NCI-H345 treated with DMSO at 0.1 percent for 48 hours (cell line): ENCODE data around the gene LRFN3.
"Not testable (repeated sequence)": the region's sequence is repeated elsewhere in the genome, so short reads cannot be mapped to it uniquely, and the experiment has no call there.

Experiments
- DNase-seq: peaks from one replicate; lab custom pipeline; 2025; ENCODE audit not compliant: unreplicated experiment; lab: John Stamatoyannopoulos, UW

LRFN3 gene

GRCh38 chr19:35937345-35938281 lies 1.4 kb downstream of the LRFN3 start:
- DNase-seq: peak; percentile 5

DNA sequence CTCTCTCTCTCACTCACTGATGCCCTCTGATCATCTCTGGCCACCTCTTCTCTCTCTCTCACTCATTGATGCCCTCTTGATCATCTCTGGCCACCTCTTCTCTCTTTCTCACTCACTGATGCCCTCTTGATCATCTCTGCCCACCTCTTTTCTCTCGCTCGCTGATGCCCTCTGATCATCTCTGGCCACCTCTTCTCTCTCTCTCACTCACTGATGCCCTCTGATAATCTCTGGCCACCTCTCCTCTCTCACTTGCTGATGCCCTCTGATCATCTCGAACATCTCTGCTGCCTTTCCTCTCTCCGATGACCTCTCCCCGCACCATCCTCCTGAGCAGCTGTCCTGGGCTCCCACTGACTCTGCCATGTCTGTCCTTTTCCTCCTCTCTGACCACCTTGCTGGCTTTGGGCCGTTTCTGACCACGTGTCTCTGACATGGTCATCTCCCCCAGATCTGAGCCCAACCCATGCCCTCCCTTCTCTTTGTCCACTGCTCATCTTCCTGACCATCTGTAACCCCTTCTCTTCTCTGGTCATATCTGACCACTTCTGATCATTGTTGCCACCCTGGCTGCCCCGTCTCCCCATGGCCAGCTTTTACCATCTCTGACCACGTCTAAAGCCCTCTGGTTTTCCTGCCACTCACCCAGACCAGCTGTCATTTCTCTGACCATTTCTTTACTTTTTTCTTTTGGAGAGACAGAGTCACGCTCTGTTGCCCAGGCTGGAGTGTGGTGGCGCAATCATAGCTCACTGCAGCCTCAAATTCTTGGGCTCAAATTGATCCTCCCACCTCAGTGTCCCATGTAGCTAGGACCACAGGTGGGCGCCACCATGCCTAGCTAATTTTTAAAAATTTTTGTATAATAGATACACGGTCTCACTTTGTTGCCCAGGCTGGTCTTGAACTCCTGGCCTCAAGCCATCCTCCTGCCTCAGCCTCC lies 2.4 kb downstream of the LRFN3 start:
- DNase-seq: no peak

GRCh38 chr19:35939307-35940077 lies 3.3 kb downstream of the LRFN3 start:
- no peak for DNase-seq

DNA sequence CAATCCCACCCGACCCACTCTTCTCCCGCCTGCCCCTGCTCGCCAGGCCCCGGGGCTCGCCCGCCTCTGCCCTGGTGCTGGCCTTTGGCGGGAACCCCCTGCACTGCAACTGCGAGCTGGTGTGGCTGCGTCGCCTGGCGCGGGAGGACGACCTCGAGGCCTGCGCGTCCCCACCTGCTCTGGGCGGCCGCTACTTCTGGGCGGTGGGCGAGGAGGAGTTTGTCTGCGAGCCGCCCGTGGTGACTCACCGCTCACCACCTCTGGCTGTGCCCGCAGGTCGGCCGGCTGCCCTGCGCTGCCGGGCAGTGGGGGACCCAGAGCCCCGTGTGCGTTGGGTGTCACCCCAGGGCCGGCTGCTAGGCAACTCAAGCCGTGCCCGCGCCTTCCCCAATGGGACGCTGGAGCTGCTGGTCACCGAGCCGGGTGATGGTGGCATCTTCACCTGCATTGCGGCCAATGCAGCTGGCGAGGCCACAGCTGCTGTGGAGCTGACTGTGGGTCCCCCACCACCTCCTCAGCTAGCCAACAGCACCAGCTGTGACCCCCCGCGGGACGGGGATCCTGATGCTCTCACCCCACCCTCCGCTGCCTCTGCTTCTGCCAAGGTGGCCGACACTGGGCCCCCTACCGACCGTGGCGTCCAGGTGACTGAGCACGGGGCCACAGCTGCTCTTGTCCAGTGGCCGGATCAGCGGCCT lies 4.1 kb downstream of the LRFN3 start:
- no peak for DNase-seq

DNA sequence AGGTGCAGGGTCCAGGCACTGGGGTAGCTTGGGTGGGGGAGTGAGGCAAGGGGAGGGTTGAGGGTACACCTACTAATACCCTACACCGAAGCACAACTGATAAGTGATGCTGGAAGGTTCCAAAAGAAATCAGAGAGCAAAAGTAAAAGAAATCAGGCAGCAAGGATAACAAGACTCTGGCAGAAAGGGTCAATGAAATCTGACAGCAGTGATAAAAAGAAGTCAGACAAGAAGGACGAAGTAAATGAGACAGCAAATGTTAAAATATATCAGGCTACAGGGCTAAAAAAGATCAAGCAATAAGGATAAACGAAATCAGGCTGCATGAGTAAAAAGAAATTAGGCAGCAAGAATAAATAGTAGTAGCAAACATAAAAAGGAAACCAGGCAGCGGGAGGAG lies 4.7 kb downstream of the LRFN3 start:
- no peak for DNase-seq

- no peak for DNase-seq
Observed at GRCh38 chr19:35942235-35942634, 6.1 kb downstream of the LRFN3 start.

DNA sequence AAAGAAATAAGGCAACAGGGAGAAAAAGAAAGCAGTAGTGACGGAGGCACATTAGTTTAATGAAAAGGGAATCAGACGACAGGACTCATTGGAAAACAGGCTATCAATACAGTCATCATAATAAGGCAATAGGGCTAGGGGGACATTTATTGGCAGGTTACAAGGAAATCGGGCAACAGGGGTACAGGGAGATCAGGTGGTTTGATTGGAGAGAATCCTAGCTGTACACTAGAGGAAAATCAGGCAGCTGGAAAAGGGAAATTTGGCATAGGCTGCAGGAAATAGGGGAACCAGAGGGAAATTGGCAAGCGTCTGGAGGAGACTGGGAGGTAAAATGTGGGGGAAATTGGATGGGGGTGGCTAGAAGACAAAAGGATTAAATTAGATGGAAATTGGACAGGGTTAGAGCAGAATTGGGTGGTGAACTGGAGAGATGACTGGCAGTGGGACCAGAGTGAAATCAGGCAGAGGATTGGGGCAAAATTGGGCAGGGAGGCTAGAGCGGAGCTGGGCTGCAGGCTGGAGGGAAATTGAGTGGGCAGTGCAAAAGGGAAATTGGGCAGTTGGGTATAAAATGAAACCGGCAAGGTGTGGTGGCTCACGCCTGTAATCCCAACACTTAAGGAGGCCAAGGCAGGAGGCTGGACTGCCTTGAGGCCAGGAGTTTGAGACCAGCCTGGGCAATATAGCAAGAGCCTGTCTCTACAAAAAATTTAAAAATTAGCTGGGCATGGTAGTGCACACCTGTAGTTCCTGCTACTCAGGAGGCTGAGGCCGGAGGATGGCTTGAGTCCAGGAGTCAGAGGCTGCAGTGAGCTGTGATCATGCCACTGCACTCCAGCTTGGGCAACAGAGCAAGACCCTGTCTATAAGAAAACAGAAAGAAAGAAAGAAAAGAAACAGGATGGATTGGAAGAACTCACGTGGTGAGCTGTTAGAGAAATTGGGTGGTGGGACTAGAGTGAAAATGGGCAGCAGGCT lies 7.4 kb downstream of the LRFN3 start:
- no peak for DNase-seq

GRCh38 chr19:35944556-35944955 lies 8.4 kb downstream of the LRFN3 start:
- no peak for DNase-seq

DNA sequence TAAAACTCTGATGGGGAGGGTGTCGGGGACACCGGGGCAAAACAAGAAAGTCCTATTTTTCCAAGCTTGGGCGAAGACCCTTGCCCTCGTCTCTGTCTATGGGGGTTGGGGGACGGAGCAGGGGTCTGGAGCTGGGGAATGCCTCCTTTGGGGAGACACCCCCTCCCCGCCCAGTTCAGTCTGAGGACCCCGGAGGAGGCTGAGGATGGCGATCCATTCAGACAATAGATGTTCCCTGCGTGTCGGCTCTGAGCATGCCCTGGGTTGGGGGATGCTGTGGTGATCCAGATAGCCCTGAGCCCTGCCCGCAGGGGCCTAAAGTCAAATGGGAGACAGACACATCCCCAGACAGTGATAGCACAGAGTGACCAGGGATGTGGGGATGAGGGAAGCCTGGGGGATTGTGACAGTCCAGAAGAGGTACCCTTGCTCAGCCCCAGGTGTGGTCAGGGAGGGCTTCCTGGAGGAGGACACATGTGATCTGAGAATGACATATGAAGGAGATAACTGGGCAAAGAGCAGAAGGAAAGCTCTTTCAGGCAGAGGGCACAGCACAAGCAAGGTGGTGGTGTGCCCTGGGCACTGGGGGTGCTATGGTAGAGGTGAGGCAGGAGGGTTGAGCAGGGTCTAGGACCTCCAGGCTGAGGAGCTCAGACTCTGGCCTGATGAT lies 9.1 kb downstream of the LRFN3 start:
- DNase-seq: no peak

DNA sequence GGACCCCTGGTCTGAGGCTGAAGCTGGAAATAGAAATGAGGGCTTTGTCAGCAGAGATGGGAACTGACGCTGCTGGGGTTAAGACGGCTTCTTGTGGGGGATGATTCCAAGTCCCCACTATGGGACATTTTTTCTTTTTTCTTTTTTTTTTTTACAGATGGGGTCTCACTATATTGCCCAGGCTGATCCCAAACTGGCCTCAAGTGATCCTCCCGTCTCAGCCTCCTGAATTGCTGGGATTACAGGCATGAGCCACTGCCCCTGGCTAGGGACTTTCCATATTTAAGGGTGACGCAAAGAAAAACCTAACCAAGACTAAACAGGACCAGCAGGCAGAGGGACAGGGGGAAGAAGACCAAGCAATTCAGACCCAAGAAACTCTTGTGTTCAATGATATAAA lies 10.0 kb downstream of the LRFN3 start:
- DNase-seq: no peak

DNA sequence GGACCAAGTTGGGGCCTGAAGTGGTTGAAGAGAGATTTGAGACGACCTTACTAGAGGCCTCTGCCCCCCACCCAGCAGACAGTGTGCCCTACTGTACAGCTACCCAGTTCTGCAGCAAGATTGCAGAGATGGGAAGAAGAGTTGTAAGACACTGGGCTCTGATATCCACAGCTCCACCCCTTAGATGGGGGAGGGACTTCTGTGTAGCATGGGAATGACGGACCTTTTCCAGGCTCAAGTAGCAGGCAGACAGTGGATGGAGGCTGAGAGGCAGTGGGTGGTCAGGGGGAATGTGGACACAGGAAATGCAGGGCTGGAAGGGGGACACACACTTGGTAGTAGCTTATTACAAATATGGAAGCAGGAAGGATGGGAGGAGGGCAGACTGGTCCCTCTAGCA lies 13.0 kb downstream of the LRFN3 start:
- no peak for DNase-seq

GRCh38 chr19:35955881-35956634 lies 19.9 kb downstream of the LRFN3 start:
- no peak for DNase-seq

- not testable (repeated sequence) for DNase-seq
Observed at GRCh38 chr19:35957411-35957810, 21.2 kb downstream of the LRFN3 start.

GRCh38 chr19:35958660-35959039 lies 22.5 kb downstream of the LRFN3 start:
- no peak for DNase-seq

- DNase-seq: peak; percentile 20
Observed at GRCh38 chr19:35959040-35959967, 23.1 kb downstream of the LRFN3 start.

DNA sequence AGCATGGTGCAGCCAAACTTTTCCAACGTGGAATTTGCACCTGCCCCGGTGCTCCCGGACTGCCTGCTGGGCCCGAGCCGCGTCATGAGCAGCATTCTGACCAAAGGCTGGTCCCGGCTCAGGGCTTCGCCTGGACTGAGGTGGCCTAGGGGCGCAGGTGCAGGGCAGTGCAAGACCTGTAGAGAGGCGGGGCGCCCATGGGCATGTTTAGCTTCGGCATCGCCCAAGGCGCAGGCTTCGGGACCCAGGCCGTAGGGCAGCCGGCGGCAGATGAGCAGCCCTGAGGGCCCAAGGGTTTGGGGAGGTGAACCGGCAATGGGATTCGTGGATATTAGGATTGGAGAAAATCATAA lies 23.8 kb downstream of the LRFN3 start:
- DNase-seq: no peak

- DNase-seq: no peak
Observed at GRCh38 chr19:35960432-35960972, 24.3 kb downstream of the LRFN3 start.
